Right ventricle myocardium inferior (tissue), 1 donor: ENCODE data around the gene LHFPL2. TPM values are rescaled to one million over a fixed set of nuclear protein-coding genes. Genes with fewer than 3 reads are reported as not detected.

Experiments
- ATAC-seq: fragments of 200-7000 bp; cut with Tn5 transposase; one replicate; pipeline ENCODE4 v1.9.1; 2020; ENCODE audit warnings: mild to moderate bottlenecking, moderate library complexity
- DNase-seq: peaks from one replicate; pipeline ENCODE4 v3.0.0; 2021; ENCODE audit errors: missing footprints
- intact Hi-C: fragments of 100-400 bp; cut with DNase I; formaldehyde crosslinking; loops from one replicate; pipeline ENCODE4 v1.11.0; 2022
- total RNA-seq: library from RNA; stranded (reverse); fragmentation: NEBNext Ultra II Directional; extraction: Animal tissue kit (Norgen Biotek cat#: 25700); gene quantifications from one replicate; pipeline ENCODE4 v1.2.1, GENCODE V29; 2021
- donor health status: DM: no; HTN: yes; CAD: no; lungs with severe emphysema.

The LHFPL2 gene
- total RNA-seq, 1 donor from 2014 or later: 6.0 TPM

- no peak for ATAC-seq
- no peak for DNase-seq
- intact Hi-C loops: no loop called here
Observed at GRCh38 chr5:78562001-78562400, 86.6 kb downstream of the LHFPL2 start.

- ATAC-seq (no peak), DNase-seq (no peak)
- intact Hi-C loops: no loop called here
Observed at GRCh38 chr5:78561261-78561660, 87.3 kb downstream of the LHFPL2 start.

GRCh38 chr5:78560000-78560855 lies 88.3 kb downstream of the LHFPL2 start:
- intact Hi-C loops: no loop called here
- no peak for ATAC-seq
- DNase-seq: no peak

DNA sequence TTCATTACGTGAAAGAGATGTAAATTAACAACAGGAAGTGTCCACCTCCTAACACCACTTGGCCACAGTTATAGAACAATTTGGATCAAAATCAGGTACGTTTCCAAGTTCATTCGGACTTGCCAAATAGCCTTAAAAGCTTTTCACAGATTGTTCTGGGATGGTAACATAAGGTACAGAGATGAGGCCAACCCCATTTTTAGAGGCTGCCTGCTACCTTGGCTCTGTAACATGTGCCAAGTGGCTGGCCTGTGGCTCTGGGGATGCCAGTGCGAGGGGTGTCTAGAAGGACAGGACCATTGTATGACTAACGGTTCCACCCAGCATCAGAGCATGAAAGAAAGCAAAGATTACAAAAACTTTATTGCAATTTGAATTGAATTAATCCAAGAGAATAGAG lies 91.0 kb downstream of the LHFPL2 start:
- intact Hi-C loops: no loop called here
- DNase-seq: no peak
- ATAC-seq: no peak

DNA sequence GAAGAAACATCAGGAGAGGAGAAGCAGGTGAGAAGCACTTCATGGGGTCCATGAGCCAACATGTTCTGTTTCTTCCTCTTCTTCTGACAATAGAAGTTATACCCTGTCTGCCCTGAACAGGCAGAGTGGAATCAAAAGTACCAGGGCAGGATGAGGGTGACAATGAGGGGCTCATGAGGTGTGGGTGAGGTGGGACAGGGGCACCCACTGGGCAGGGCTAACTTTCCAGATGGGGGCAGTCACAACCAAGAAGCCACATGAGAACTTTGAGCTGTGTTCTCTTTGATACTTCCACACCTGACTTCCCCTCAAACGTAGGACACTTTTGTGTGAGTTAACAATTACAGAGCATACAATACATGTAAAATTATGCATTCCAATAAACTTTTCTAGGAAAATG lies 92.7 kb downstream of the LHFPL2 start:
- intact Hi-C loops: no loop called here
- ATAC-seq: no peak
- DNase-seq: no peak

- DNase-seq: no peak
- no peak for ATAC-seq
- intact Hi-C loops: no loop called here
Observed at GRCh38 chr5:78554670-78555069, 93.9 kb downstream of the LHFPL2 start.

DNA sequence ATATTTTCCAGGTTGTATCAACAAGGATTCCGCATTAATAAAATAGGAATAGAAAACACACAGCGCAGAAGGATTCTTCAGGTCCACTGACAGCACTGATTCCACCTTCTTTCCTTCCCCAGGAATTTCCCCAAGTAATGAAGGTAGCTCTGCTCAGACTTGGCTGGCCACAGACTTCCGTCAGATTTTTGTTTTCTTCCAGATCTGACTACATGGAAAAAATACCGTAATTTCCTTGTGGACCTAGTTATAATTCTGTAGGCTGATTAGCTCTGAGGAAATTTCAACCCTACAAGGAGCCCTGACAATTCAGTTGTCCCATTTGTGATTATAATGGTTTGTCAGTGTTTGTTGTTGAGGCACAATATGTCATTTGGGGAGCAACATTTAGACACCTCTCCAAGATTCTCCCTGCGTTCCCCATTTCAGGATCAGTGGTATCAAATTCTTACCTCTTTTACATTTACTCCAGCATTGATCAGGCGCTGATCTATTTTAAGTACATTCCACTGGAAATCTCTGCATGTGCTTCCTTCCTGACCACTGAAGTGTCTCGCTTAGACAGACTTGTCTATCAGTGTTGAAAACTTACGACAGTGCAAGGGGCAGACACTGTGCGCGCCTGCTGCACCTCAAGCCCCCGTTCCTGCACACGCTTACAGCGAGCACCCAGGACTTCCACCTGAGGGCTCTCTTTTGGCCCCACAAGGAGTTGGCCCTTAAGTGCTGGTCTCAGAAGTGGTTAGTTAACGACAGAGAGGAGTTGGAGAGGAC lies 94.8 kb downstream of the LHFPL2 start:
- ATAC-seq (no peak), DNase-seq (no peak)
- intact Hi-C loops: no loop called here

DNA sequence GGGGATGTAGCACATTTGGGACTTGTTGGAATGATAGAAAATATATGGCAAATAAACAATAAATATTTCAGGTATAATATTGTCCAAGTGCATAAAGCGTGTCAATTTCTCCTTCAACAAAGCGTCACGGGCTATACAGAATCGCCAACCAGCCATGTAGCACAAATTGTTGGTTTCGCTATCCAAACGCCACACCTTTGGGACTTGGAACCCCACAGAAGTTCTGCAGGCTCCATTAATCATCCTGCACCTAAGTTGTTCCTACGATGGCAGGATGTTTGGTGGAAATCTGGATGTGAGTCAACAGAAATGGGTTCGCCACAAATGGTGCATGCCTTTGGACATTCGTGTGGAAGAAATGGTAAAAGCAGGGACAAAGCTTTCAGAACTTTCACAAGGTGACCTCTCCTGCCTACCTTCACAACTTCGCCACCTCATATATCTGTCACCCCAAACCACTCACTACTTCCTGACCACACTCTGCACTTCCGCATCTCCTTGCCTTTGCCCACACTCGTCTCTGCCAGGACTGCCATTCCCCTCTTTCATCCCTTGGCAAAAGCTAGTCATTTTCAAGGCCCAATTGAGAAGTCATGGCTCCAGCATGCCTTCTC lies 95.7 kb downstream of the LHFPL2 start:
- no peak for DNase-seq
- intact Hi-C loops: no loop called here
- ATAC-seq: no peak

- ATAC-seq: no peak
- intact Hi-C loops: no loop called here
Observed at GRCh38 chr5:78550891-78551290, 97.7 kb downstream of the LHFPL2 start.

DNA sequence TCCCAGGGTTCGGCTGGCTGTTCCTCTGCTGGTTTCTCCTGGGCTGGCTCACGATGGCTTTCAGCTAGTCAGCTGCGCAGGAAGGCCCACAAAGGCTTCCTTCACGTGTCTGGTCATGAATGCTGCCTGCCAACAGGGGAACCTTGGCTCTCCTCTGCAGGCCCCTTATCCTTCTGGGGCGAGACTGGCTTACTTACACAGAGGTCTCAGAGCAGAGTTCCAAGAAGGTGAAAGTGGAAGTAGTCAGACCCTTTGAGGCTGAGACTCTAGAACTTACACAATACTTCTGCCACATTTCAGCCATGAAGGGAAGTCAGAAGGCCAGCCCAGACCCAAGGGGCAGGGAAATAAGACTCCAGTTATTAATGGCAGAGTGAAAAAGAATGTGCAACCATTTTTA lies 99.5 kb downstream of the LHFPL2 start:
- ATAC-seq: peak; percentile 35
- DNase-seq: no peak
- intact Hi-C loops: loop anchor here (5.0 to 10.0 kb wide), 3 partner anchors 48 to 256 kb away; partner anchors contain the start of gene LHFPL2

More at GRCh38 chr5:78550891-78551290, 97.7 kb downstream of the LHFPL2 start:
- no peak for DNase-seq

GRCh38 chr5:78547731-78548615 lies 100.6 kb downstream of the LHFPL2 start:
- peak; percentile 92 for DNase-seq
- ATAC-seq: peak; percentile 94
- intact Hi-C loops: loop anchor here (5.0 to 10.0 kb wide), 3 partner anchors 49 to 257 kb away; partner anchors contain the start of gene LHFPL2

DNA sequence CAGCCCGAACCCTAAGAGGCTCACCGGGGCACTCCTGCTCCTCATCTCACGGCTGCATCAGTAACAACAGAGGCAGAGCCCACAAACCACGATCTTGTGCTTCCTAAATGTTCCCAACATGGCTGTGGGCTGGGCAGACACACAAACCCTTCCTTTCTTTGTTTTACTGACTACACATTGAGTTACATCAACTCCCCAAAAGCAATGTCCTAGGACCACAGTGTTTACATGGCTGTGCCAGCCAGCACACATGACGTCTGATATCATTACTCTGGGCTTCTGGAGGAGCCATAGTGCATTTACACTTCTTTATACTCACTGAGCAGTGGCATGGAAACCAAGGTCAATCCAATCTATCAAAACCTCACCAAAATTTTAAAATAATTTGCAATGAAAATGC lies 101.4 kb downstream of the LHFPL2 start:
- intact Hi-C loops: loop anchor here (5.0 to 10.0 kb wide), 3 partner anchors 50 to 258 kb away; partner anchors contain the start of gene LHFPL2
- DNase-seq: no peak
- no peak for ATAC-seq

- no peak for ATAC-seq
- intact Hi-C loops: loop anchor here (5.0 to 10.0 kb wide), 3 partner anchors 51 to 258 kb away; partner anchors contain the start of gene LHFPL2
- no peak for DNase-seq
Observed at GRCh38 chr5:78546276-78546996, 102.1 kb downstream of the LHFPL2 start.

DNA sequence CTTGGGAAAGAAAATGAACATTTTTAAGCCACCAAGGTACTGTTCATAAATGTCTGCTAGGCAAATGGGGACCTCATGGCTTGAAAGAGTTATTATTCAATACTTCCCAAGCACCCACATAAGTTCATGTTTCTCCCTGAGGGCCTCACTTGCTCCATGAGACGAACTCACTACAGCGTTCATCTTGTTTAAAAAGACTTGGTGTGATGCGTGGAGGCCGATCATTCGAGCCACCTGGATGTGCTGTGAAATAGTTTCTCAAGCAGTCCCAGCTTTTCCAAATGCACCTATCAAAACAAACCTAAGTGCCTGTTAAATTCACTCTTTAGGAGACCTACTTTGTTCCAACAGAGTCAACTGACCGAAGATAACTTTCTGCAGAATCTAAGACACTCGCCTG lies 103.2 kb downstream of the LHFPL2 start:
- DNase-seq (no peak), ATAC-seq (no peak)
- intact Hi-C loops: loop anchor here (5.0 to 10.0 kb wide), 3 partner anchors 52 to 259 kb away; partner anchors contain the start of gene LHFPL2

- DNase-seq (no peak), ATAC-seq (no peak)
- intact Hi-C loops: loop anchor here (5.0 to 10.0 kb wide), 3 partner anchors 53 to 260 kb away; partner anchors contain the start of gene LHFPL2
Observed at GRCh38 chr5:78544561-78545201, 103.9 kb downstream of the LHFPL2 start.

GRCh38 chr5:78543916-78544315 lies 104.7 kb downstream of the LHFPL2 start:
- intact Hi-C loops: loop anchor here (10.0 kb wide), 1 partner anchor 261 kb away; no protein-coding TSS in a partner anchor
- DNase-seq (no peak), ATAC-seq (no peak)

DNA sequence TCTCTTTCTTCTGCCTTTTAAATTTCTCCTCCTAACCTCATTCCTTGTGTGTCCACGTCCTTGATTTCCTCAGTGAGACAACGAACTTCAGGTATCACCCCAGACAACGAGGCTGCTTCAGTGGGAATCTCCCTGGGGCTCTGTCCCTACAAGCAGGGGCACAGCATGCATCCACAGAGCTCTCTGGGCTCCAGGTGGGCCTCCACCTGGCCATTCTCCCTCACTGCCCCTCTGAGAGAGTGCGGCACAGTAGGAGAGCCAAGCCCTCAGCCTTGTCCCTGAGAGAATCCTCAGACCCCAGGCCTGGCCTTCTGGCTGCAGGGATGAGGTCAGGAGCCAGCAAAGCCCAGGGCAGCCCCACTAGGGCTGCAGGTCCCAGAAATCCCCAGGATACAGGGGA lies 105.3 kb downstream of the LHFPL2 start:
- DNase-seq (no peak), ATAC-seq (no peak)
- intact Hi-C loops: loop anchor here (10.0 kb wide), 1 partner anchor 262 kb away; no protein-coding TSS in a partner anchor
